Uterus (tissue), 4 donors: ENCODE measurements around the gene RAB5B. TPM values are rescaled to one million over a fixed set of nuclear protein-coding genes. Genes with fewer than 3 reads are reported as not detected.
A peak's percentile ranks its signal among the peaks of the same experiment; 100 is the strongest.

Source experiments
- DNase-seq, 2 donors: peaks; one replicate each; pipeline ENCODE4 v3.0.0-alpha.2; 2019 to 2020
- H3K27ac ChIP-seq, 2 donors: fragments of 200-600 bp; sonication (generic); 1 replicate in 1 of 2; 2 replicates in 1 of 2; pipeline ENCODE4 v1.5.1; 2016 to 2018
- H3K27me3 ChIP-seq, 2 donors: fragments of 200-600 bp; sonication (generic); one replicate each; pipeline ENCODE4 v1.5.1; 2018 to 2019; ENCODE audit warnings: control low read depth in 1 of 2
- H3K36me3 ChIP-seq, 2 donors: fragments of 200-600 bp; sonication (generic); one replicate each; pipeline ENCODE4 v1.5.1; 2019; ENCODE audit warnings: control low read depth in 1 of 2
- H3K4me1 ChIP-seq, 2 donors: fragments of 200-600 bp; sonication (generic); one replicate each; pipeline ENCODE4 v1.5.1; 2018 to 2019; ENCODE audit warnings: control low read depth in 1 of 2
- H3K4me3 ChIP-seq, 2 donors: fragments of 200-600 bp; sonication (generic); 1 replicate in 1 of 2; 2 replicates in 1 of 2; pipeline ENCODE4 v1.5.1; 2018 to 2019; ENCODE audit warnings: mild to moderate bottlenecking in 1 of 2
- H3K9me3 ChIP-seq, 2 donors: fragments of 200-600 bp; sonication (generic); one replicate each; pipeline ENCODE4 v1.5.1; 2019; ENCODE audit warnings: control low read depth in 1 of 2
- POLR2A ChIP-seq, 2 donors: fragments of 450-650 bp; IDR thresholded peaks; one replicate each; pipeline ENCODE4 v1.6.1; 2016; ENCODE audit warnings: antibody characterized with exemption in 2 of 2, mild to moderate bottlenecking in 1 of 2, moderate library complexity in 1 of 2
- intact Hi-C: fragments of 100-400 bp; cut with DNase I; formaldehyde crosslinking; loops from one replicate; pipeline ENCODE4 v1.15.1; 2023; ENCODE audit warnings: low total_unique reads
- total RNA-seq, 4 donors: library from RNA; depleted of rRNA in 3 of 4; stranded (reverse); fragments of >200 nt in 3 of 4; gene quantifications; one replicate each; pipeline versions ENCODE4 v1.1.0 to v1.2.4, GENCODE V29; 2014 to 2023
- TF ChIP-seq, protein P1 (sequence below), 4 experiments: fragments of 200-600 bp in 2 of 4; fragments of 450-650 bp in 2 of 4; sonication (generic) in 2 of 4; IDR thresholded peaks; one replicate each; pipeline ENCODE4 v1.5.1; 2016 to 2019; ENCODE audit warnings: antibody characterized with exemption in 4 of 4, mild to moderate bottlenecking in 2 of 4, moderate library complexity in 1 of 4
- donor health status: DM: yes; HTN: yes; CAD: no.

The RAB5B gene
- total RNA-seq, 4 donors from 2014 or later: 49.4 to 128 (median 67.2) TPM

DNA sequence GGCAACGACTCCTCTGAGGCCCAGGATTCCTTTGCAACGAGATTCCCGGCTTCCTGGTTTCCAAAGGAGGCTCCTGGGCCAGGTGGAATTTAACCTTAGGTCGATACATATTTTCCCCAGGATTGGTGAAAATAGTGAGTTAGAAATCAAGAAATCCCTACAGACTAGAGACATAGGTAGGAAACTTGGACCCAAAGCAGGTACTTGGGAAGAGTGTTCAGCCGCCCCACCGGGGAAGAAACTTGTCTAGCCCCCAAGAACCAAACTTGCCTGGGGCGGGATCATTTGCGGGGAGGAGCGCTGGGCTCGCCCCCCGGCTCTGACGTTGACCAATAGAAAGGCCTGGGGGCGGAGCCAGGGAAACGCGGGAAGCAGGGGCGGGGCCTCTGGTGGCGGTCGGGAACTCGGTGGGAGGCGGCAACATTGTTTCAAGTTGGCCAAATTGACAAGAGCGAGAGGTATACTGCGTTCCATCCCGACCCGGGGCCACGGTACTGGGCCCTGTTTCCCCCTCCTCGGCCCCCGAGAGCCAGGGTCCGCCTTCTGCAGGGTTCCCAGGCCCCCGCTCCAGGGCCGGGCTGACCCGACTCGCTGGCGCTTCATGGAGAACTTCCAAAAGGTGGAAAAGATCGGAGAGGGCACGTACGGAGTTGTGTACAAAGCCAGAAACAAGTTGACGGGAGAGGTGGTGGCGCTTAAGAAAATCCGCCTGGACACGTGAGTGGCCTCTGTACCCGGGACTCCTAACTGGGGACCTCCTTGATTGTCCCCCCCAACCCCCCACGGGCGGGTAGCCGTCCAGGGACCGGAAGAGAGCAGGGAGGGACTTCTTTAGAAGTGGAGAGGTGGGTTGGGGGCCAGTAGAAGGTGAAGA is 7.2 kb upstream of the RAB5B start, which contains the start of gene CDK2:
Gene CDK2, plus strand, starts transcription at position 423 of the 874 bp plus-strand sequence. Its CDS starts 179 bp downstream, at position 602.
- H3K4me1 ChIP-seq: peaks cover 5 to 6% of the 10 kb centered on the region in 2 donors
- H3K36me3 ChIP-seq: no peaks in the 10 kb centered on the region
- peak; percentile 96 to 97 for DNase-seq
- no peaks in the 10 kb centered on the region for H3K9me3 ChIP-seq
- H3K27ac ChIP-seq: peak within 1 kb of the TSS; percentile 84 to 94
- intact Hi-C loops: no loop called here
- peak; percentile 86 to 94 for TF ChIP-seq POLR2A (IDR thresholded peaks at IDR 0.05)
- TF ChIP-seq, protein P1, sequence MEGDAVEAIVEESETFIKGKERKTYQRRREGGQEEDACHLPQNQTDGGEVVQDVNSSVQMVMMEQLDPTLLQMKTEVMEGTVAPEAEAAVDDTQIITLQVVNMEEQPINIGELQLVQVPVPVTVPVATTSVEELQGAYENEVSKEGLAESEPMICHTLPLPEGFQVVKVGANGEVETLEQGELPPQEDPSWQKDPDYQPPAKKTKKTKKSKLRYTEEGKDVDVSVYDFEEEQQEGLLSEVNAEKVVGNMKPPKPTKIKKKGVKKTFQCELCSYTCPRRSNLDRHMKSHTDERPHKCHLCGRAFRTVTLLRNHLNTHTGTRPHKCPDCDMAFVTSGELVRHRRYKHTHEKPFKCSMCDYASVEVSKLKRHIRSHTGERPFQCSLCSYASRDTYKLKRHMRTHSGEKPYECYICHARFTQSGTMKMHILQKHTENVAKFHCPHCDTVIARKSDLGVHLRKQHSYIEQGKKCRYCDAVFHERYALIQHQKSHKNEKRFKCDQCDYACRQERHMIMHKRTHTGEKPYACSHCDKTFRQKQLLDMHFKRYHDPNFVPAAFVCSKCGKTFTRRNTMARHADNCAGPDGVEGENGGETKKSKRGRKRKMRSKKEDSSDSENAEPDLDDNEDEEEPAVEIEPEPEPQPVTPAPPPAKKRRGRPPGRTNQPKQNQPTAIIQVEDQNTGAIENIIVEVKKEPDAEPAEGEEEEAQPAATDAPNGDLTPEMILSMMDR (IDR thresholded peaks at IDR 0.05): no peak
- no peaks in the 10 kb centered on the region for H3K27me3 ChIP-seq
- H3K4me3 ChIP-seq: peak within 1 kb of the TSS; percentile 80 to 93

DNA sequence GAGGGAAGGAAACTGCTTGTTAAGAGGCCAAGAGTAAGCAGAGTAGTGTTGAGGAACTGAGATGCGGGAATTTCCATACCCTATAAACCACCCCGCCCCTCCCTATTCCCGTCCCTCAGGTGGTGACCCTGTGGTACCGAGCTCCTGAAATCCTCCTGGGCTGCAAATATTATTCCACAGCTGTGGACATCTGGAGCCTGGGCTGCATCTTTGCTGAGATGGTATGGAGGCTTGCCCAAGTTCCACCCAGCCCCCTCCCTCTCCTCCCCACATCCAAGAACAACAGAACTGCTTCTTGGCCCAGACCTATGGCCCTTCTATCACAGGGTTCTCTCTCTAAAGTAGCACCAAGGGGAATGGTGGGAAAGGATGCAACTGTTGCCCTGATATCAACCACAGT is 4.5 kb upstream of the RAB5B start:
- TF ChIP-seq POLR2A (IDR thresholded peaks at IDR 0.05): no peak
- TF ChIP-seq, protein P1 (IDR thresholded peaks at IDR 0.05): no peak
- Histone ChIP-seq H3K27ac (no peak overlapping the region), H3K4me1 (peaks cover 5 to 12% of the 10 kb centered on the region in 2 donors), H3K9me3 (no peaks in the 10 kb centered on the region), H3K36me3 (no peaks in the 10 kb centered on the region), H3K4me3 (no peak overlapping the region), H3K27me3 (no peaks in the 10 kb centered on the region)
- DNase-seq: no peak
- intact Hi-C loops: no loop called here

DNA sequence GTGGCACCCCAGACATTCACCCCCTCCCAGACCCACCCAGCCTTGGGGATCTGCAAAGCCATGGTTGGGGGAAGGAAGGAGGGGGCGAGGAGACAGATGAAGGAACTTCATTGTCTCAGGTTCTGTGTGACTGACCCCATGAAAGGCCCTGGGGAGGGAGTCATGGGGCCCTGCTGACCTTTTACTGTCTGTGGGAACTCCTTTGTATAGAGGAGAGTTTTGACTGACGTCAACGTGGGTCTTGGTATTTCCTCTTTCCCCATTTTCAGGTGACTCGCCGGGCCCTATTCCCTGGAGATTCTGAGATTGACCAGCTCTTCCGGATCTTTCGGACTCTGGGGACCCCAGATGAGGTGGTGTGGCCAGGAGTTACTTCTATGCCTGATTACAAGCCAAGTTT is 3.1 kb upstream of the RAB5B start:
- Histone ChIP-seq H3K27me3 (no peaks in the 10 kb centered on the region), H3K4me1 (peaks cover 4 to 9% of the 10 kb centered on the region in 2 donors), H3K9me3 (no peaks in the 10 kb centered on the region), H3K4me3 (no peak overlapping the region), H3K36me3 (no peaks in the 10 kb centered on the region), H3K27ac (no peak overlapping the region)
- TF ChIP-seq, protein P1 (IDR thresholded peaks at IDR 0.05): no peak
- no peak for TF ChIP-seq POLR2A (IDR thresholded peaks at IDR 0.05)
- intact Hi-C loops: no loop called here
- no peak for DNase-seq

DNA sequence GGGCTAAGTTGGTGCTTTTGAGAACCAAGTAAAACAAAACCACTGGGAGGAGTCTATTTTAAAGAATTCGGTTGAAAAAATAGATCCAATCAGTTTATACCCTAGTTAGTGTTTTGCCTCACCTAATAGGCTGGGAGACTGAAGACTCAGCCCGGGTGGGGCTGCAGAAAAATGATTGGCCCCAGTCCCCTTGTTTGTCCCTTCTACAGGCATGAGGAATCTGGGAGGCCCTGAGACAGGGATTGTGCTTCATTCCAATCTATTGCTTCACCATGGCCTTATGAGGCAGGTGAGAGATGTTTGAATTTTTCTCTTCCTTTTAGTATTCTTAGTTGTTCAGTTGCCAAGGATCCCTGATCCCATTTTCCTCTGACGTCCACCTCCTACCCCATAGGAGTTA is 1.8 kb upstream of the RAB5B start:
- no peaks in the 10 kb centered on the region for H3K36me3 ChIP-seq
- peak overlapping the region; percentile 87 to 94 for H3K27ac ChIP-seq
- no peaks in the 10 kb centered on the region for H3K27me3 ChIP-seq
- intact Hi-C loops: no loop called here
- H3K9me3 ChIP-seq: no peaks in the 10 kb centered on the region
- H3K4me1 ChIP-seq: peaks cover 0 to 6% of the 10 kb centered on the region in 2 donors
- H3K4me3 ChIP-seq: no peak overlapping the region
- no peak for DNase-seq
- TF ChIP-seq, protein P1 (IDR thresholded peaks at IDR 0.05): no peak
- TF ChIP-seq POLR2A (IDR thresholded peaks at IDR 0.05): no peak

DNA sequence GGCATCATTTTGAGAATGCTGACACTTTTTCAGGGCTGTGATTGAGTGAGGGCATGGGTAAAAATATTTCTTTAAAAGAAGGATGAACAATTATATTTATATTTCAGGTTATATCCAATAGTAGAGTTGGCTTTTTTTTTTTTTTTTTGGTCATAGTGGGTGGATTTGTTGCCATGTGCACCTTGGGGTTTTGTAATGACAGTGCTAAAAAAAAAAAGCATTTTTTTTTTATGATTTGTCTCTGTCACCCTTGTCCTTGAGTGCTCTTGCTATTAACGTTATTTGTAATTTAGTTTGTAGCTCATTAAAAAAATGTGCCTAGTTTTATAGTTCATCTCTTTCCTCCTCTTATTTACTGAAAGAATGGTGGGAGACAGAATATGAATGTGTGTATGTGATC is 1.4 kb upstream of the RAB5B start:
- intact Hi-C loops: no loop called here
- peak overlapping the region in 1 of 2 donors; percentile 67 for H3K4me3 ChIP-seq
- peak overlapping the region; percentile 87 to 94 for H3K27ac ChIP-seq
- TF ChIP-seq, protein P1 (IDR thresholded peaks at IDR 0.05): no peak
- TF ChIP-seq POLR2A (IDR thresholded peaks at IDR 0.05): no peak
- no peaks in the 10 kb centered on the region for H3K27me3 ChIP-seq
- peaks cover 0 to 6% of the 10 kb centered on the region in 2 donors for H3K4me1 ChIP-seq
- no peaks in the 10 kb centered on the region for H3K9me3 ChIP-seq
- no peaks in the 10 kb centered on the region for H3K36me3 ChIP-seq
- DNase-seq: no peak
